ENCODE measurements around the gene SIX5.

Gene SIX5

GRCh38 chr19:45777395-45777961, 8.4 kb upstream of the SIX5 start:
- DNase-seq, result no peak

- DNase-seq, result no peak
Observed at GRCh38 chr19:45774765-45775164, 5.7 kb upstream of the SIX5 start.

- DNase-seq, result no peak
Observed at GRCh38 chr19:45773384-45773783, 4.3 kb upstream of the SIX5 start.

GRCh38 chr19:45772912-45773311, 3.9 kb upstream of the SIX5 start:
- no peak for DNase-seq

GRCh38 chr19:45772130-45772840, 3.2 kb upstream of the SIX5 start:
- DNase-seq, result no peak

GRCh38 chr19:45771311-45771933, 2.4 kb upstream of the SIX5 start:
- peak in 2 of 58 donors; percentile 39 to 47 for DNase-seq

GRCh38 chr19:45770192-45771101, 1.4 kb upstream of the SIX5 start:
- peak; percentile 40 to 96 (median 89) for DNase-seq

GRCh38 chr19:45769821-45770191, 754 bp upstream of the SIX5 start:
- DNase-seq, result peak in 37 of 58 donors; percentile 40 to 84 (median 61)

GRCh38 chr19:45768655-45768983, 433 bp downstream of the SIX5 start:
- peak in 3 of 58 donors; percentile 37 to 62 (median 42) for DNase-seq

- peak in 24 of 58 donors; percentile 7 to 62 (median 30) for DNase-seq
Observed at GRCh38 chr19:45767881-45768654, 984 bp downstream of the SIX5 start.

- DNase-seq, result peak in 1 of 58 donors; percentile 34
Observed at GRCh38 chr19:45767410-45767880, 1.6 kb downstream of the SIX5 start.

- DNase-seq, result no peak
Observed at GRCh38 chr19:45766869-45767346, 2.1 kb downstream of the SIX5 start.

GRCh38 chr19:45766296-45766868, 2.7 kb downstream of the SIX5 start:
- no peak for DNase-seq

- no peak for DNase-seq
Observed at GRCh38 chr19:45765702-45766295, 3.3 kb downstream of the SIX5 start.

- no peak for DNase-seq
Observed at GRCh38 chr19:45764945-45765701, 3.9 kb downstream of the SIX5 start.

- DNase-seq, result no peak
Observed at GRCh38 chr19:45764475-45764874, 4.6 kb downstream of the SIX5 start.

- no peak for DNase-seq
Observed at GRCh38 chr19:45763691-45764294, 5.3 kb downstream of the SIX5 start.

GRCh38 chr19:45762870-45763631, 6.0 kb downstream of the SIX5 start:
- DNase-seq, result no peak

Measured in anterior cingulate cortex (tissue), 58 donors.